ENCODE measurements around the gene RGS10. TPM values are rescaled to one million over a fixed set of nuclear protein-coding genes. Genes with fewer than 3 reads are reported as not detected.

Gene RGS10
- total RNA-seq, 1 experiment from 2014 or later = 10.8 TPM

- H3K4me3 Mint-ChIP-seq (ENCODE audit: low read depth, unreplicated experiment) = no peak overlapping the region
- no peak overlapping the region for H3K27ac Mint-ChIP-seq (ENCODE audit: unreplicated experiment)
- TF ChIP-seq CTCF (IDR thresholded peaks at IDR 0.05; ENCODE audit: unreplicated experiment) = no peak
- no peaks in the 10 kb centered on the region for H3K27me3 Mint-ChIP-seq (ENCODE audit: unreplicated experiment)
- H3K36me3 Mint-ChIP-seq (ENCODE audit: insufficient read depth, unreplicated experiment) = no peaks in the 10 kb centered on the region
- intact Hi-C loops (cut with micrococcal nuclease; ENCODE audit: unreplicated experiment) = no loop called here
- CTCF ChIA-PET = no interaction called here
- BruUV-seq (replicated peaks) = no TSS peak
- no peaks in the 10 kb centered on the region for H3K9me3 Mint-ChIP-seq (ENCODE audit: low read depth, unreplicated experiment)
- no peaks in the 10 kb centered on the region for H3K4me1 Mint-ChIP-seq (ENCODE audit: low read depth, unreplicated experiment)
- no peak for DNase-seq
Measured at GRCh38 chr10:119507115-119507514, 35.4 kb downstream of the RGS10 start.

GRCh38 chr10:119505588-119506315 is 36.8 kb downstream of the RGS10 start:
- TF ChIP-seq CTCF (IDR thresholded peaks at IDR 0.05; ENCODE audit: unreplicated experiment) = no peak
- no peaks in the 10 kb centered on the region for H3K36me3 Mint-ChIP-seq (ENCODE audit: insufficient read depth, unreplicated experiment)
- no peaks in the 10 kb centered on the region for H3K9me3 Mint-ChIP-seq (ENCODE audit: low read depth, unreplicated experiment)
- no peaks in the 10 kb centered on the region for H3K4me1 Mint-ChIP-seq (ENCODE audit: low read depth, unreplicated experiment)
- H3K4me3 Mint-ChIP-seq (ENCODE audit: low read depth, unreplicated experiment) = no peak overlapping the region
- CTCF ChIA-PET = no interaction called here
- intact Hi-C loops (cut with micrococcal nuclease; ENCODE audit: unreplicated experiment) = no loop called here
- DNase-seq = no peak
- no peak overlapping the region for H3K27ac Mint-ChIP-seq (ENCODE audit: unreplicated experiment)
- BruUV-seq (replicated peaks) = no TSS peak
- no peaks in the 10 kb centered on the region for H3K27me3 Mint-ChIP-seq (ENCODE audit: unreplicated experiment)

- Mint-ChIP-seq H3K27ac (ENCODE audit: unreplicated experiment) (no peak overlapping the region), H3K4me1 (ENCODE audit: low read depth, unreplicated experiment) (no peaks in the 10 kb centered on the region), H3K36me3 (ENCODE audit: insufficient read depth, unreplicated experiment) (no peaks in the 10 kb centered on the region), H3K9me3 (ENCODE audit: low read depth, unreplicated experiment) (no peaks in the 10 kb centered on the region), H3K27me3 (ENCODE audit: unreplicated experiment) (no peaks in the 10 kb centered on the region), H3K4me3 (ENCODE audit: low read depth, unreplicated experiment) (no peak overlapping the region)
- no peak for DNase-seq
- intact Hi-C loops (cut with micrococcal nuclease; ENCODE audit: unreplicated experiment) = no loop called here
- BruUV-seq (replicated peaks) = no TSS peak
- CTCF ChIA-PET = no interaction called here
- TF ChIP-seq CTCF (IDR thresholded peaks at IDR 0.05; ENCODE audit: unreplicated experiment) = no peak
Measured at GRCh38 chr10:119505131-119505551, 37.4 kb downstream of the RGS10 start.

GRCh38 chr10:119504651-119505050 is 37.9 kb downstream of the RGS10 start:
- Mint-ChIP-seq H3K4me3 (ENCODE audit: low read depth, unreplicated experiment) (no peak overlapping the region), H3K36me3 (ENCODE audit: insufficient read depth, unreplicated experiment) (no peaks in the 10 kb centered on the region), H3K27ac (ENCODE audit: unreplicated experiment) (no peak overlapping the region), H3K27me3 (ENCODE audit: unreplicated experiment) (no peaks in the 10 kb centered on the region), H3K4me1 (ENCODE audit: low read depth, unreplicated experiment) (no peaks in the 10 kb centered on the region), H3K9me3 (ENCODE audit: low read depth, unreplicated experiment) (no peaks in the 10 kb centered on the region)
- DNase-seq = no peak
- CTCF ChIA-PET = no interaction called here
- intact Hi-C loops (cut with micrococcal nuclease; ENCODE audit: unreplicated experiment) = no loop called here
- BruUV-seq (replicated peaks) = no TSS peak
- TF ChIP-seq CTCF (IDR thresholded peaks at IDR 0.05; ENCODE audit: unreplicated experiment) = no peak
